Tibial nerve (tissue), 3 donors: ENCODE data around the gene RIOK3.

Experiments
- CTCF ChIP-seq, 5 experiments: fragments of 200-600 bp in 3 of 5; fragments of 450-650 bp in 2 of 5; sonication (generic) in 3 of 5; IDR thresholded peaks; one replicate each; pipeline ENCODE4 v1.5.1; 2016 to 2019; ENCODE audit warnings: antibody characterized with exemption in 5 of 5, mild to moderate bottlenecking in 3 of 5, moderate library complexity in 2 of 5
- POLR2A ChIP-seq, 2 donors: fragments of 450-650 bp; IDR thresholded peaks; one replicate each; pipeline ENCODE4 v1.6.1; 2017; ENCODE audit warnings: antibody characterized with exemption in 2 of 2, mild to moderate bottlenecking in 2 of 2, moderate library complexity in 2 of 2

DNA sequence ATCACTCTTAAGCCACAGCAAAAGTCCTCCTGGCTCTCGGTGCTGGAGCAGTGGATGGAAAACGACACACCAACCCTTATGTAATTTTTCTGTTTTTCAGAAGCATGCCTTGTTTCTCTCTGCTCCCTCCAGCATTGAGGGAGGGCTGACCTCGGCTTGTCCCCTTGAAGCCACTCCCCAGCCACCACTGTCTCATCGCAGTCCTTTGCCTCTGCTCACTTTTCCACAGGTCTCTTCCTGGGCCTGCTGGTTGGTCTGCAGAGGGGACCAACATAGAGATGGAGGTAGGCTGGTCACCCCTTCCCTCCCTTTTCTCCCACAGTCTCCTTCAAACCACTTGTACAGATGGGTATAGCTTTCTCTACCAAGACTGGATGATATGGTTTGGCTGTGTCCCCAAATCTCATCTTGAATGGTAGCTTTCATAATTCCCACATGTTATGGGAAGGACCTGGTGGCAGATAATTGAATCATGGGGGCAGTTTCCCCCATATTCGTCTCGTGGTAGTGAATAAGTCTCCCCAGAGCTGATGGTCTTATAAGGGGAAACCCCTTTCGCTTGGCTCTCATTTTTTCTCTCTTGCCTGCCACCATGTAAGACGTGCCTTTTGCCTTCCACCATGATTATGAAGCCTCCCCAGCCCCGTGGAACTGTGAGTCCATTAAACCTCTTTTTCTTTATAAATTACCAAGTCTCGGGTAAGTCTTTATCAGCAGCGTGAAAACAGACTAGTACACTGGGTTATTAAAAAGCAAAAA lies 14.3 kb upstream of the RIOK3 start:
- TF ChIP-seq CTCF (IDR thresholded peaks at IDR 0.05) (no peak), POLR2A (IDR thresholded peaks at IDR 0.05) (no peak)
